H1 (cell line): ENCODE results near the gene VSX1. TPM values are rescaled to one million over a fixed set of nuclear protein-coding genes. Genes with fewer than 3 reads are reported as not detected.

Experiments used
- CTCF ChIA-PET: fragments of 300-600 bp; sonication (Branson Sonifier 250); formaldehyde crosslinking; loops from one replicate; lab custom pipeline; 2021; ENCODE audit not compliant: partially characterized antibody; lab: Charles Lee
- POLR2A ChIA-PET: fragments of 300-600 bp; sonication (Branson Sonifier 250); formaldehyde crosslinking; loops from one replicate; lab custom pipeline; 2021; ENCODE audit warnings: inconsistent platforms; ENCODE audit not compliant: partially characterized antibody; lab: Charles Lee
- DNase-seq, 2 experiments: peaks; one replicate each; pipeline versions ENCODE4 v3.0.0 to v3.0.0-alpha.2; 2010 to 2022; ENCODE audit warnings: low spot score in 2 of 2, low read depth in 1 of 2, mixed read lengths in 1 of 2
- FAIRE-seq: peaks from 2 replicates; lab custom pipeline; 2011; peaks lifted over from hg19 to GRCh38; lab: Jason Lieb, UNC
- H2AFZ ChIP-seq: 2 replicates; pipeline ENCODE4 v1.8.1; 2012; ENCODE audit warnings: low read length, inconsistent platforms
- H2AK5ac ChIP-seq: 2 replicates; pipeline ENCODE4 v1.6.1; 2013; ENCODE audit warnings: low read depth, low read length
- H2BK120ac ChIP-seq: replicated peaks from 2 replicates; pipeline ENCODE3; 2013; ENCODE audit warnings: low read depth, low read length, inconsistent platforms
- H2BK12ac ChIP-seq: 2 replicates; pipeline ENCODE4 v1.6.1; 2013; ENCODE audit warnings: low read depth, low read length
- H2BK15ac ChIP-seq: 2 replicates; pipeline ENCODE4 v1.6.1; 2013; ENCODE audit warnings: low read length
- H2BK20ac ChIP-seq: 2 replicates; pipeline ENCODE4 v1.6.1; 2013; ENCODE audit warnings: low read length
- H2BK5ac ChIP-seq: 2 replicates; pipeline ENCODE4 v1.6.1; 2013; ENCODE audit warnings: low read depth, low read length
- H3K14ac ChIP-seq: 2 replicates; pipeline ENCODE4 v1.6.1; 2013; ENCODE audit warnings: inconsistent platforms; ENCODE audit not compliant: insufficient read length
- H3K18ac ChIP-seq: 2 replicates; pipeline ENCODE4 v1.6.1; 2013; ENCODE audit warnings: low read length; ENCODE audit errors: extremely low read depth
- H3K23ac ChIP-seq: 2 replicates; pipeline ENCODE4 v1.6.1; 2013; ENCODE audit warnings: inconsistent platforms; ENCODE audit not compliant: insufficient read length
- H3K23me2 ChIP-seq: 2 replicates; pipeline ENCODE4 v1.6.1; 2013; ENCODE audit warnings: low read depth, low read length
- H3K27ac ChIP-seq: 2 replicates; pipeline ENCODE4 v1.6.1; 2011; ENCODE audit warnings: low read depth, low read length, inconsistent platforms
- H3K27me3 ChIP-seq, 4 experiments: replicated peaks in 1 of 4; 1 replicate in 1 of 4; 2 replicates in 3 of 4; pipeline versions ENCODE4 v1.6.1 to v1.8.1; 2011 to 2013; ENCODE audit warnings: low read length in 3 of 4, mild to moderate bottlenecking in 3 of 4, inconsistent platforms in 2 of 4, mixed read lengths in 2 of 4, moderate library complexity in 1 of 4; ENCODE audit not compliant: control insufficient read depth in 3 of 4, insufficient read depth in 3 of 4; ENCODE audit errors: extremely low read depth in 1 of 4
- H3K36me3 ChIP-seq, 4 experiments: 2 replicates each; pipeline versions ENCODE4 v1.6.1 to v1.8.1; 2011 to 2013; ENCODE audit warnings: mild to moderate bottlenecking in 4 of 4, low read length in 3 of 4, moderate library complexity in 2 of 4, control low read depth in 1 of 4, inconsistent platforms in 1 of 4; ENCODE audit not compliant: insufficient read depth in 4 of 4, control insufficient read depth in 2 of 4
- H3K4ac ChIP-seq: replicated peaks from 2 replicates; pipeline ENCODE3; 2013; ENCODE audit warnings: low read length, low read depth, mixed read lengths, inconsistent platforms; ENCODE audit not compliant: insufficient read length
- H3K4me1 ChIP-seq, 4 experiments: replicated peaks in 1 of 4; 1 replicate in 1 of 4; 2 replicates in 3 of 4; pipeline versions ENCODE4 v1.6.1 to v1.8.1; 2011 to 2013; ENCODE audit warnings: low read length in 3 of 4, inconsistent platforms in 2 of 4, mixed read lengths in 1 of 4; ENCODE audit not compliant: insufficient read depth in 4 of 4, control insufficient read depth in 3 of 4
- H3K4me2 ChIP-seq, 2 experiments: 2 replicates each; pipeline versions ENCODE4 v1.6.1 to v1.8.1; 2011 to 2013; ENCODE audit warnings: low read depth in 2 of 2, low read length in 2 of 2, control low read depth in 1 of 2, inconsistent platforms in 1 of 2, mild to moderate bottlenecking in 1 of 2; ENCODE audit not compliant: insufficient read depth in 1 of 2
- H3K4me3 ChIP-seq, 4 experiments: fragments of 200-600, 300-600 bp in 1 of 4; sonication (generic), shearing (Covaris generic), sonication (Bioruptor Twin) in 1 of 4; 2 replicates each; pipeline versions ENCODE4 v1.5.1 to v1.8.1; 2011 to 2016; ENCODE audit warnings: low read length in 4 of 4, low read depth in 3 of 4, control low read depth in 2 of 4, inconsistent platforms in 2 of 4, mild to moderate bottlenecking in 2 of 4, mixed read lengths in 1 of 4, moderate library complexity in 1 of 4; ENCODE audit not compliant: insufficient read depth in 2 of 4; ENCODE audit errors: extremely low read depth in 1 of 4
- H3K56ac ChIP-seq: replicated peaks from 2 replicates; pipeline ENCODE3; 2013; ENCODE audit warnings: low read depth, mild to moderate bottlenecking, mixed read lengths, low read length, inconsistent platforms; ENCODE audit not compliant: insufficient read length
- H3K79me1 ChIP-seq: 2 replicates; pipeline ENCODE4 v1.6.1; 2013; ENCODE audit warnings: low read depth, low read length, control low read depth
- H3K79me2 ChIP-seq, 2 experiments: 2 replicates each; pipeline versions ENCODE4 v1.6.1 to v1.8.1; 2012 to 2013; ENCODE audit warnings: low read length in 2 of 2, mild to moderate bottlenecking in 2 of 2, inconsistent platforms in 1 of 2; ENCODE audit not compliant: insufficient read depth in 2 of 2, control insufficient read depth in 1 of 2
- H3K9ac ChIP-seq, 4 experiments: replicated peaks in 1 of 4; 1 replicate in 1 of 4; 2 replicates in 3 of 4; pipeline versions ENCODE4 v1.6.1 to v1.8.1; 2011 to 2013; ENCODE audit warnings: low read depth in 3 of 4, low read length in 3 of 4, control low read depth in 2 of 4, mild to moderate bottlenecking in 2 of 4, moderate library complexity in 2 of 4, inconsistent platforms in 1 of 4; ENCODE audit errors: extremely low read depth in 1 of 4
- H3K9me3 ChIP-seq, 2 experiments: 2 replicates each; pipeline versions ENCODE4 v1.6.1 to v1.8.1; 2012 to 2013; ENCODE audit warnings: mild to moderate bottlenecking in 2 of 2, moderate library complexity in 2 of 2, control low read depth in 1 of 2, inconsistent platforms in 1 of 2, low read depth in 1 of 2, low read length in 1 of 2, mixed read lengths in 1 of 2; ENCODE audit not compliant: insufficient read depth in 2 of 2
- H4K20me1 ChIP-seq, 2 experiments: replicated peaks in 1 of 2; 2 replicates each; pipeline versions ENCODE3 to v1.8.1; 2011 to 2013; ENCODE audit warnings: inconsistent platforms in 2 of 2, low read length in 2 of 2, mild to moderate bottlenecking in 1 of 2; ENCODE audit not compliant: insufficient read depth in 2 of 2, control insufficient read depth in 1 of 2
- H4K5ac ChIP-seq: 2 replicates; pipeline ENCODE4 v1.6.1; 2013; ENCODE audit warnings: low read length, low read depth, mixed read lengths, inconsistent platforms; ENCODE audit not compliant: insufficient read length
- H4K8ac ChIP-seq: 2 replicates; pipeline ENCODE4 v1.8.0; 2013; ENCODE audit warnings: mild to moderate bottlenecking, moderate library complexity, low read length, inconsistent platforms; ENCODE audit not compliant: insufficient read depth; ENCODE audit errors: extremely low read depth
- H4K91ac ChIP-seq: replicated peaks from 2 replicates; pipeline ENCODE3; 2013; ENCODE audit warnings: low read length, mixed read lengths, inconsistent platforms; ENCODE audit not compliant: insufficient read length
- RFX5 ChIP-seq: IDR thresholded peaks from 2 replicates; pipeline ENCODE4 v1.6.1; 2011; ENCODE audit warnings: low read depth, low read length, improper control_type of control experiment, borderline replicate concordance
- SAP30 ChIP-seq: fragments of 300-600 bp; sonication (generic); IDR thresholded peaks from 2 replicates; pipeline ENCODE4 v1.7.1; 2012; ENCODE audit warnings: low read length, moderate library complexity, mild to moderate bottlenecking, inconsistent platforms; ENCODE audit not compliant: insufficient read depth, insufficient replicate concordance
- SIN3A ChIP-seq, 2 experiments: IDR thresholded peaks in 1 of 2; conservative IDR thresholded peaks in 1 of 2; 2 replicates each; pipeline ENCODE4 v1.6.1; 2011 to 2012; ENCODE audit warnings: low read length in 2 of 2, improper control_type of control experiment in 1 of 2, low read depth in 1 of 2, mild to moderate bottlenecking in 1 of 2
- SIX5 ChIP-seq: IDR thresholded peaks from 2 replicates; pipeline ENCODE4 v1.6.1; 2011; ENCODE audit warnings: mild to moderate bottlenecking, low read depth, low read length
- WGBS, 2 experiments: shearing (Covaris generic) in 1 of 2; methylation state at CpG; one replicate each; pipeline versions ENCODE4 v1.1.6 to v1.1.7; 2013 to 2015; ENCODE audit warnings: low lambda C conversion rate in 2 of 2, mixed read lengths in 2 of 2, inconsistent platforms in 1 of 2, low coverage in 1 of 2, missing lambda C conversion rate in 1 of 2; ENCODE audit not compliant: insufficient replicate concordance in 2 of 2, insufficient coverage in 1 of 2, insufficient read length in 1 of 2; ENCODE audit errors: extremely low coverage in 1 of 2, missing lambda C conversion rate in 1 of 2; 5-methylcytosine and 5-hydroxymethylcytosine counted together
- polyA plus RNA-seq, 7 experiments: library from polyadenylated mRNA; depleted of rRNA in 3 of 7; stranded (reverse) in 5 of 7; unstranded in 2 of 7; fragments of >200 nt in 5 of 7; fragments of 200-250 nt in 2 of 7; gene quantifications; 1 replicate in 5 of 7; 2 replicates in 1 of 7; 4 replicates in 1 of 7; pipeline versions ENCODE4 v1.2.1 to v1.2.3, GENCODE V29; 2011 to 2013; ENCODE audit warnings: missing spikeins in 2 of 7, mixed read lengths in 2 of 7
- total RNA-seq: library from RNA; stranded (reverse); fragmentation: NEBNext Ultra II Directional; extraction: Animal tissue kit (Norgen Biotek cat#: 25700); gene quantifications from 2 replicates; pipeline ENCODE4 v1.2.1, GENCODE V29; 2021
- TF ChIP-seq, protein P1 (sequence below): IDR thresholded peaks from 2 replicates; pipeline ENCODE4 v1.6.1; 2011; ENCODE audit warnings: low read depth, mild to moderate bottlenecking, low read length; ENCODE audit not compliant: insufficient read depth

Gene VSX1
- total and polyA plus RNA-seq, 2 of the 8 experiments (the other 6 are each of a cell fraction or from before 2014, with no cell fraction given), result 0.14 TPM; not detected in 1

DNA sequence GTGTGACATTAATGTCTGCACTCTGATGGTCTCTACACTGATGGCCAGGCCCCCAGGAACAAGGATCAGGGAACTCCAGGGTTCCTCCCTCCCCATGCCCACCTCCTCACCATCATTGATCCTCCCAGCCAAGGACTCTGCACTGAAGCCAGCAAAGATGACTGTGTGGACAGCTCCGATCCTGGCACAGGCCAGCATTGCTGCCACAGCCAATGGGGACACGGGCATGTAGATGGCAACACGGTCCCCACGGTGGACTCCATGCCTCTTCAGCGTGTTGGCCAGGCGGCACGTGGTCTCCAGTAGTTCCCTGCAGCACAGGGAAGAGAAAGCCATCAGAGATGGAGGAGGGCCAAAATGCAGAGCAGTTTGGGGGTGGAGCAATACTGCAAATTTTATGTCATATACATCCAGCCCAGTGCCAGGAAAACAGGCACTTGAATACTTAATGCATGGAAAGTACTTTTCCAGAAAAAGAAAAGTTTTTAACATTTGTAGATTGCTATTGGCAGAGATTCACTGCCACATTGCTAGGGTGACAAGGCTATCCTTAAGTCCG lies 51.2 kb downstream of the VSX1 start:
- Histone ChIP-seq H3K79me1 (no peaks in the 10 kb centered on the region), H3K23ac (no peak overlapping the region), H3K9me3 (peaks cover 0 to 5% of the 10 kb centered on the region in 2 experiments; a peak in 1 of 4 replicates), H3K4me2 (no peak overlapping the region), H2AK5ac (no peak overlapping the region), H3K36me3 (no peaks in the 10 kb centered on the region), H3K18ac (no peak overlapping the region), H3K9ac (no peak overlapping the region), H2BK5ac (no peak overlapping the region), H3K56ac (no peak overlapping the region), H3K27me3 (no peaks in the 10 kb centered on the region; a peak in 1 of 7 replicates), H2BK15ac (no peak overlapping the region), H3K27ac (no peak overlapping the region), H3K79me2 (no peaks in the 10 kb centered on the region), H4K20me1 (no peaks in the 10 kb centered on the region), H3K4ac (no peak overlapping the region), H2BK120ac (no peak overlapping the region), H3K14ac (no peak overlapping the region), H2BK20ac (no peak overlapping the region), H2BK12ac (no peak overlapping the region), H4K91ac (no peak overlapping the region), H4K5ac (no peak overlapping the region), H3K23me2 (no peaks in the 10 kb centered on the region), H3K4me3 (no peak overlapping the region), H3K4me1 (peaks cover 0 to 5% (median 1%) of the 10 kb centered on the region in 4 experiments; a peak in 3 of 7 replicates), H4K8ac (no peak overlapping the region), H2AFZ (no peak overlapping the region)
- TF ChIP-seq SIX5 (no peak), SIN3A (conservative IDR thresholded peaks at IDR 0.05 in 1 of 2, IDR thresholded peaks at IDR 0.05 in 1 of 2; ENCODE audit: low read depth in 1 of 2, low read length in 2 of 2) (no peak), RFX5 (no peak), SAP30 (no peak)
- TF ChIP-seq, protein P1, sequence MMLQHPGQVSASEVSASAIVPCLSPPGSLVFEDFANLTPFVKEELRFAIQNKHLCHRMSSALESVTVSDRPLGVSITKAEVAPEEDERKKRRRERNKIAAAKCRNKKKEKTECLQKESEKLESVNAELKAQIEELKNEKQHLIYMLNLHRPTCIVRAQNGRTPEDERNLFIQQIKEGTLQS, result no peak
- no peak for FAIRE-seq
- 95% methylated on average over 8 of the region's 8 CpGs; no CpG with 5 or more reads in 1 of the 2 experiments for WGBS, 2 experiments
- DNase-seq, result no peak
- CTCF ChIA-PET, result interaction anchor here (0.7 to 1.1 kb wide), 2 partner anchors 16 to 46 kb away, joined by 3 read pairs; no protein-coding TSS in a partner anchor
- POLR2A ChIA-PET, result no interaction called here
